Activated naive CD4-positive, alpha-beta T cell treated with Interleukin-2 at 50 U/mL for 16 hours (primary cell): ENCODE measurements around the gene DMP1.

ENCODE experiments used
- DNase-seq: peaks from one replicate; pipeline ENCODE4 v3.0.0-alpha.2; 2020

The DMP1 gene, protein sequence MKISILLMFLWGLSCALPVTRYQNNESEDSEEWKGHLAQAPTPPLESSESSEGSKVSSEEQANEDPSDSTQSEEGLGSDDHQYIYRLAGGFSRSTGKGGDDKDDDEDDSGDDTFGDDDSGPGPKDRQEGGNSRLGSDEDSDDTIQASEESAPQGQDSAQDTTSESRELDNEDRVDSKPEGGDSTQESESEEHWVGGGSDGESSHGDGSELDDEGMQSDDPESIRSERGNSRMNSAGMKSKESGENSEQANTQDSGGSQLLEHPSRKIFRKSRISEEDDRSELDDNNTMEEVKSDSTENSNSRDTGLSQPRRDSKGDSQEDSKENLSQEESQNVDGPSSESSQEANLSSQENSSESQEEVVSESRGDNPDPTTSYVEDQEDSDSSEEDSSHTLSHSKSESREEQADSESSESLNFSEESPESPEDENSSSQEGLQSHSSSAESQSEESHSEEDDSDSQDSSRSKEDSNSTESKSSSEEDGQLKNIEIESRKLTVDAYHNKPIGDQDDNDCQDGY

DNA sequence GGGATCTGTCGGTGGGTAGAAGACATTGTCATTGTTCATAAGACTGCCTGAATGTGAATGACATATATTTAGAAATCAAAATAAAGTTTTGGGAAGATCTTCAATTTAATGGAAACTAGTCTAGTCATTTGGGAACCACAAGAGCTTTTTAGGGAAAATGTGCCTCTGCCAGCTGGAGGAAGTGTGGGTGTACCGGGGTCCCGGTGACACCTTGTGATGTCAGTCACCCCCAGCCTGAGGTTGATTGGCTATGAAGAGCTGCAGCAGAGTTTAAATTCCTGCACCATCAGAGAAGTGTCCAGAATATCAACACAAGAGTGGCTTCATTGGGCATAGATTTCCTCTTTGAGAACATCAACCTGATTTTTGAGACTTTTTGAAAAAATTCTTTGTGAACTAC lies at the start of gene DMP1:
DMP1 (plus strand) TSS at position 301 of the 400 bp plus-strand sequence. CDS start 6,213 bp downstream, outside the sequence.
- no peak for DNase-seq

DNA sequence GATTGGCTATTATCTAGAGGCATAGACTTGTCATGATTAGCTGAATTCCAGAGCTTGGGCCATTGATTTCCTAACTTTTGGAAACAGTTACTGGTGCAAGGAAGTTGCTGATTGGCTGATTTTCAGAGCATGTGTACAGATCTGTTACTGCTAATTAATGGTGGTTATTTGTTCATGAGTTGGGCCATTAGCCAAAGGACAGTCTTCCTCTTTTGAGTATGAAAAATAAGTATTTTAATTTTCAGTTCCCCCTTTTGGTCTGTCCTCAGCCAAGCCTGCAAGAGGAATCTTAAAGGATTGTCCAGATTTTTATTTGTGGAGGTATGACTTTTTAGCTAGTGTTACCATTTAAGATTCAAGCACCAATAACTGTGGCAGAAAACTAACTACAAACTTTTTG lies 48.7 kb upstream of the DMP1 start:
- no peak for DNase-seq

DNA sequence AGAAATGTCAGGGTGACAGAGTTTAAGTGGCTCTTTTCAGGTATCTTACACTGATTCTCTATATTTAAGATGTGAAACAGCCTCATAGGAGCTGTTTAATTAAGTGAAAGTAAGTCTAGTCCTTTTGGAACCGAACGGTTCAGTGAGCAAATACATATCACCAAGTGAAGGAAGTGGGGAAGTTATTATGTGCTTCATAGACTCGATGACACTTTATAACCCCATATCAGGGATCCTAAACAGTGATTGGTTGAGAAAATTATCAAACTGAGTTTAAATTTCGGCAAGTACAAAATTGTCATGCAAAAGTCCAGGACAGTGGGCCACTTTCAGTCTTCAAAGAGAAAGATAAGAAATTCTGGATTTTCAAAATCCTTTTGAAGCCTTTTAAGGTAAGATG lies 41.9 kb upstream of the DMP1 start, which contains the start of gene DSPP:
DSPP (plus strand) TSS at position 301 of the 400 bp plus-strand sequence. CDS start 2,380 bp downstream, outside the sequence.
- no peak for DNase-seq

DNA sequence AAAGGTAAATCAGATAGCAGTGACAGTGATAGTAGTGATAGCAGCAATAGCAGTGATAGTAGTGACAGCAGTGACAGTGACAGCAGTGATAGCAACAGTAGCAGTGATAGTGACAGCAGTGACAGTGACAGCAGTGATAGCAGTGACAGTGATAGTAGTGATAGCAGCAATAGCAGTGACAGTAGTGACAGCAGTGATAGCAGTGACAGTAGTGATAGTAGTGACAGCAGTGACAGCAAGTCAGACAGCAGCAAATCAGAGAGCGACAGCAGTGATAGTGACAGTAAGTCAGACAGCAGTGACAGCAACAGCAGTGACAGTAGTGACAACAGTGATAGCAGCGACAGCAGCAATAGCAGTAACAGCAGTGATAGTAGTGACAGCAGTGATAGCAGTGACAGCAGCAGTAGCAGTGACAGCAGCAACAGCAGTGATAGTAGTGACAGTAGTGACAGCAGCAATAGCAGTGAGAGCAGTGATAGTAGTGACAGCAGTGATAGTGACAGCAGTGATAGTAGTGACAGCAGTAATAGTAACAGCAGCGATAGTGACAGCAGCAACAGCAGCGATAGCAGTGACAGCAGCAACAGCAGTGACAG lies 35.7 kb upstream of the DMP1 start:
- no peak for DNase-seq

DNA sequence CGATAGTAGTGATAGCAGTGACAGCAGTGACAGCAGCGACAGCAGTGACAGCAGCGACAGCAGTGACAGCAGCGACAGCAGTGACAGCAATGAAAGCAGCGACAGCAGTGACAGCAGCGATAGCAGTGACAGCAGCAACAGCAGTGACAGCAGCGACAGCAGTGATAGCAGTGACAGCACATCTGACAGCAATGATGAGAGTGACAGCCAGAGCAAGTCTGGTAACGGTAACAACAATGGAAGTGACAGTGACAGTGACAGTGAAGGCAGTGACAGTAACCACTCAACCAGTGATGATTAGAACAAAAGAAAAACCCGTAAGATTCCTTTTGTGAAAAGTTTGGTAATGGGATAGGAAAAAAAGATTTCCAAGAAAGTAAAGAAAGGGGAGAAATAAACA lies 33.8 kb upstream of the DMP1 start:
- no peak for DNase-seq

DNA sequence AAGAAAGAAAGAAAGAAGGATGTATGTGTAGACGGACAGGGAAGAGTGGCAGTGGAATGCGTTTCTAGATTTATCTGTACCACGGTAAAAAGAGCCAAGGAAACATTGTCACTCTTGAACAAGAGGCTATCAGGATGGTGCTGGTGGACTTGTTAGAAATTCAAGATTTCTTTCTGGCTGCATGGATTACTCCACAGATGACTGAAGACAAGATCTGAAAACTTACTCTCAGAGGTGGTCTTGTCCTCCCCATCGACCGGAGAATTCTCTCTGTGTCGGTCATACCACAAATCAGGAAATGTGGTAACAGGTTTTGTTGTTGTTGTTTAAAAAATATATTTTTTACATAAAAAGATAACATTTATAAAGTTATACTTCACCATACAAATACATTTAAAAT lies 30.0 kb upstream of the DMP1 start:
- no peak for DNase-seq

DNA sequence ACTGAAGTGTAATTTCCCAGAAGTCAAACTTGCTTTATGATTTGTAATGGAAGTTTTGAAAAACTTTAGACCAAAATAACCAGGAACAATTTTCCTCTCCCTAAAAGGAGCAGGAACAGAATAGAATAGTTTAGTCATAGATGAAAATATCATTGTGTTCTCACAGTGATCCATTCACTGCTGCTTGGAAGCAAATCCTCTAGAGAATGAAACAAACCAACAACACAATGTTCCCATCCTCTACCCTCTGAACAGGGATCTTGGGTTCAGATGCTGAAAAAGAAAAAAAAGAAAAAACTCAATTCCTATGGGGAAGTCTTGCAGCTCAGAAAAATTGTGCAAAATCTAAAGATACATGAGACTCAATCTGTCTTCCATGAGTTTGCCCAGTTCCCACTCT lies 29.6 kb upstream of the DMP1 start:
- DNase-seq, result no peak

DNA sequence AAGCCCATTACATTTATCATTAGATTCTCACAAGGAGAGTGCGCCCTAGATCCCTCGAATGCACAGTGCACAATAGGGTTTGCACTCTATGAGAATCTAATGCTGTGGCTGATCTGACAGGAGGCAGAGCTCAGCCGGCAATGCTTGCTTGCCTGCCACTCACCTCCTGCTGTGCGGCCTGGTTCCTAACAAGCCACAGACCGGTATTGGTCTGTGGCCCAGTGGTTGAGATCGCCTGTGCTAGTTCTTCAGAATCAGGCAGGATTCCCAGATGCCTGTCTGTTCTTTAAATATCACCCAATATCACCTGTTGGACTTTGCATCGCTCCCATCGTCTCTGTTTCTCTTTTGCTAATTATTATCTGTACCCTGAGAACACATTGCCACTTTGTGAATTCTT lies 27.8 kb upstream of the DMP1 start:
- DNase-seq, result no peak

DNA sequence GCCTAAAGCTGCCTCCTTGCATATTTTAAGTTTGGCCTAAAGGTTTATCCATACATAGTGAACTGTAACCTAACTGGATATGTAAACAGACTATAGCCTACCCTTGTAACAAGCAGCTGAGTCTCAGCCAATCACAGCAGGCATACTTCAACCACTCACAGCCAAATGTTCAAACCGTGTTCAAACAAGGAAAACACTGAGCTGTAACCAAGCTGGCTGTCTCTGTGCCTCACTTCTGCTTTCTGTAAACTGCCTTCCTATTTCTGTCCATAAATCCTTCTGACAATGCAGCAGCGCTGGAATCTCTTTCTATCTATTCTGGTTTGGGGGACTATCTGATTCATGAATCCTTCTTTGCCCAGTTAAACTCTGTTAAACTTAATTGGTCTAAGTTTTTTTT lies 25.4 kb upstream of the DMP1 start:
- DNase-seq, result no peak

DNA sequence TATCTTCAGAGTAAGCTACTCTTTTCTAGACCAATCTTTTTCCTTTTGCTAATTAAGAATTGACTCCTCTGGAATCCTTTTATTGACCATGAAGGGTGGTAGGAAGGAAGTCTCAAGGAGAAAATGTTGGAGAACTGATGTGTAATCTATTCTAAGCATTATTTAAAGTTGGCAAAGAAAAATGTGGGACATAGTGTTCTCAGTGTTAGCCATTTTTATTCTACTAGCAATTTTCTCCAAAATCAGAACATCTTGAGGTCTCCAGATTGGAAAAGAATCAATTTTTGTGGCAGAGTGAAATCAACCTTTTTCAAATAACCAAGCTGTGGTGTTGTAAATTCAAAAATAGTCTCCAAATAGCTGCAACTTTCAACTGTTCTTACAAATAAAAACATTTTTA lies 18.4 kb upstream of the DMP1 start:
- DNase-seq, result no peak

DNA sequence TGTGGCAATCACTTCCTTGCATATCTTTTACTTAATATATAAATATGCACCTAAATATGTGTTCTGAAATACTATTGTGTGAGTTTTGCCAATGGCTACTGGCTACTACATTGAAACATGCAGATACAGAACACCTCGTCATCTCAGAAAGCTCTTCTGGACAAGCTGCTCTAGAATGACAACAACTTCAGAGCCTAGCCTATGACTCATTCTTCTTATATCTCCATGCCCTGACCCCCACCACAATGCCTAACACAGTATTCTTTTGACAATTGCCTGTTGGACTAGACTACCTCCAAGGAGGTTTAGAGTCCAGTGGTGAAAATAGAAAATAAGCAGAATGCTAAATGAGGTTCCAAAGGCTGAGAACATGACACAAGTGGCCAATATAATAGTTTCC lies 17.6 kb upstream of the DMP1 start:
- no peak for DNase-seq

DNA sequence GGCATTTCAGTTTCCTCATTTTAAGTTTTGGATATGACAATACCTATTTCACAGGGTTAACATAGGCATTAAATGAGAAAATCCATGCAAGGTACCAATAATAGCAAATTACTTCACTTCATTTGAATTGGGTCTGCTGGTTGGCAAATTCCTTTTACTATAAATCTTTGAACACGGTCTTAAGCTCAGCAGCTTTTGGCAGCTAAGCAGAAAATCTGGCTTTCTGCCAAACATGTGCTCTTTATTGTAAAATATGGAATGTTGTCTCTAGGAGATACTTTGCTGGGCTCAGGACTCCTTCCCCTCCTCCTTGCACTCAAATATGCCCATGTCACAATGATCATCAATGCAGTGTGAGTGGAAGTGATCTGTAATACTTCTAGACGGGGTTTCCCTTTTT lies 16.8 kb upstream of the DMP1 start:
- DNase-seq, result no peak

DNA sequence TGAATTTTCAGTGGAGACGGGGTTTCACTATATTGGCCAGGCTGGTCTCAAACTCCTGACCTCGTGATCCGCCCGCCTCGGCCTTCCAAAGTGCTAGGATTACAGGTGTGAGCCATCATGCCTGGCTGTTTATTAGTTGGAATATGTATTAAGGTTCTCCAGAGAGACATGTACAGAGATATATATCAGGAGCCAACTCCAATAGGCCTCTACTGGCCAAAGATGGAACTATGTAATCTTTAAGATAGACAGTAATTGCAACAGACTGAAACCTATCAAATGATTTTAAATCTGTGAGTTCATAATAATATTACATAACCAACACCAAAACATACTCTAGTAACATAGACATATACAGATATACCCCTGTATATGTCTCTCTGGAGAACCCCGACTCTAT lies 5.8 kb upstream of the DMP1 start:
- DNase-seq, result no peak

DNA sequence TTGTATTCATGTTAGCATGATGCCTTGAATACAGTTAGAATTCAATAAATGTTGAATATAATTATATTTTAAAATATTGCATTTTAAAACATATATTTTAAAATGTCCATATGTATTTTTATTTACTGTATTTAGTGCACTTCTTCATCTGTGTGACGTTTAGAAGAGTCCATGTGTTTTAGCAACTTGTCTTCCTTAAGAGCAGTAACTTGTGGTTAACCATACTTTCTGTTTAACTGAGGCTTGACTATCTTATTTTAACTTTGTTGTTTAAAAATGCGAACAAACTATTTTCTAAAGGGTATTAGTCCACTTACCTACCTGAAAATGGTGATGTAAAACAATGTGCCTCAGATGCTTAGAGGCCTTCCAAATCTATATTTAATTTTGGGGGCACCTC lies 858 bp downstream of the DMP1 start:
- no peak for DNase-seq

DNA sequence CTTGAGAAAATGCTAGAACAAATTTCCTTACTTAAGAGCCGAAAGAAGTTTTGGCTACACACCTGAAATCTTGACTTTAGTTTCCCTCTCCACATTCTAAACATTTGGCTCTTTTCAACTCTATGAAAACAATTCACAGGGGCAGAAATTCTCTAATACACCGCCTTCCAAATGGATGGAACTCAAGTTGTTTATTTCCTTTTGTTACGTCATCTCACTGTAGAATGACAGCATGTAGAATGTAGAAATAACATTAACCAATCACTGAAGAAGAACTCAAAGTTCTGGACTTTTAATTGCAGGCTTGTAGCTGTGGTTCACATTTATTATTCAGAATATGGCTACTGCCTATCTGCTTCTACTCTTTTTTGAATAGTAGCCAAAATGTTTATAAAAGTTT lies 1.9 kb downstream of the DMP1 start:
- no peak for DNase-seq

DNA sequence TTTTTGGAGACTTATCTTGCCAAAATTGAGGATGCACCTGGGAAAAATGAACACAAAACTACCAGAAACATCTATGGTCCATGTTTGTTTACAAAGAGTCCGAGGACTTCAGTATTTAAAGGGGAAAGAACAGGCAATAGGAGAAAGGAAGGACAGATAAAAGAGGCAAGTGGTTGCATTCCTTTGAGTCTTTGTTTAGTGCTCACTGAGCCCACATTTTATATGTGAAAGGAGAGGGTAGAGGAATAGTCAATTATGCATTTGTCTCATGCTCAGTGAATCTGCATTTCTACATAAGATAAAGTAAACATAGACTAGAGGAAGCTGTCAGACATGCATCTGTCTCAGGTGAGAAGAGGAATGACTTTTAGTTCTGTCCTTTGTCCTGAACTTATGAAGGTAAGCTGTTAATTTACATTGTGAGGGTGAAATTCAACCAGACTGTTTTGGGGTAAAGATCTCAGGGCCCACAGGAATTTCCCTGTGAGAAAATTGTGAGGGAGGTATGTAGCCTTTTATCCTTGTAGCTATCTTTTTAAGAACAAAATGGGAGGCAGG lies 4.5 kb downstream of the DMP1 start:
- DNase-seq, result no peak

DNA sequence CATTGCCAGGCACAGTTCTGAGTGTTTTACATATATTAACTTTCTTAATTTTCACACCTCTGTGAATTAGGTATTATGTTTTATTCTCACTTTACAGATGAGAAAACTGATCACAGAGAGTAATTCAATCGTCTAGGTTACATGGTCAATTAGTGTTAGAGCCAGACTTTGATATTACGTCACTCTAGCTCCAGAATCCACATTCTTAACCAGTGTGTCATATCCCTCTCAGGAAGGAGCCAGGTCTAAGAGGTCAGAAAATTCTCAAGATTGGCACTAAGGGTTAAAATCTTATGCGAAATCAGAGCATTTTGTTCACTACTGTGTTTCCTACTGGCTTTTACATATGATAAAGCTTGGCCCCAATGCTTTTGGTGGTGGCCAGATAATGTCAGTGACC lies 7.4 kb downstream of the DMP1 start:
- DNase-seq, result no peak

DNA sequence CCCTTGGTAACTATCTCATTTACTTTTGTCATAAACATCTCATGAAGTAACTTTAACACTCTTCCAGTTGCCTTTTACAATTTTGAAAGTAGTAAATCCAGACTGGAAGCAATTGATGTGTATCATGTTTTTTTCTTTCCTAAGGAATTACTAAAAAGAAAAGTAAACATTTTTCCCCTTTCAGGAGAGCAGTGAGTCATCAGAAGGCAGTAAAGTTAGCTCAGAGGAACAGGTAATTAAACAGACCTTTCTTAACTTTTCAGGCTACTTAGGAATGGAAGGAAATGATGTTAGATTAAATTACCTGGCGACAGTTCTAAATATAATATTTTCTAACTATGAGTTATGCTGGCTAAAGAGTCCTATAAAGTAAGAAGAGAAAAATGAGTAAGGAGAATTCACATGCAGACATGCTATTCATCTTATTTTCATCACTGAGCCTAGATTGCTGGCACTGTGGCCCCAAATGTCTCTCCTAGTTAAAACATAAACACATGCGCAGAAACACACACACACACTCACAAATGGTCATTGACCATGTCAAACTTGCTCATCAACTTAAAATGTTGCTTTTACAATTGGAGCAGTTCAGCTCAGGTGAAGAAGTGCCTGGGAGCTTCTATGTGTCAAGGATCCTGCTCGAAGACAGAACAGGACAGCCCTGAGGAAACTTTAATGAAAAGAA lies 9.3 kb downstream of the DMP1 start:
- DNase-seq, result no peak

DNA sequence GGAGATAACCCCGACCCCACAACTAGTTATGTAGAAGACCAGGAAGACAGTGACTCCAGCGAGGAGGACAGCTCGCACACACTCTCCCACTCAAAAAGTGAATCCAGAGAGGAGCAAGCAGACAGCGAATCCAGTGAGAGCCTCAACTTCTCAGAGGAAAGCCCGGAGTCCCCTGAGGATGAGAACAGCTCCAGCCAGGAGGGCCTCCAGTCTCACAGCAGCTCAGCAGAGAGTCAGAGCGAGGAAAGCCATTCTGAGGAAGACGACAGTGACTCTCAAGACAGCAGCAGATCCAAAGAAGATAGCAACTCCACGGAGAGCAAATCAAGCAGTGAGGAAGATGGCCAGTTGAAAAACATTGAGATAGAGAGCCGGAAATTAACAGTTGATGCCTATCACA lies 12.8 kb downstream of the DMP1 start:
- DNase-seq, result no peak

DNA sequence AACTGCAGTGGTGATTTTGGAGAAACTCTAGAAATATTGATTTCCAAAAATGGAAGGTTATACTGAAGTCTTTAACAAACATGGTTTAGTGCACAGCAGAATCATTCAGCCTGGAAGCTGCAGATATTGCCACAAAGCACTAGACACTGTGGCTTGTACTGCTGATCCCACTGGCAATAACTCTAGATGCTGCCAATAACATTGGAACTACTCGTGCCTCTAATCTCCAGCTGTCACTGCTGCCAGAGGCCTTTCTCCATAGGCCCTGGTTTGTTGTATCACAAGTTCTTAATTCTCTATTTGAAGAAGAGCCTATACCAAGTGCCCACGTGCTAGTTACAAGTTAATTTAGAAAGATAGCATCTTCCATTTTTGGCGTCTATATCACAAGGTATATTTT lies 19.3 kb downstream of the DMP1 start:
- DNase-seq, result no peak

DNA sequence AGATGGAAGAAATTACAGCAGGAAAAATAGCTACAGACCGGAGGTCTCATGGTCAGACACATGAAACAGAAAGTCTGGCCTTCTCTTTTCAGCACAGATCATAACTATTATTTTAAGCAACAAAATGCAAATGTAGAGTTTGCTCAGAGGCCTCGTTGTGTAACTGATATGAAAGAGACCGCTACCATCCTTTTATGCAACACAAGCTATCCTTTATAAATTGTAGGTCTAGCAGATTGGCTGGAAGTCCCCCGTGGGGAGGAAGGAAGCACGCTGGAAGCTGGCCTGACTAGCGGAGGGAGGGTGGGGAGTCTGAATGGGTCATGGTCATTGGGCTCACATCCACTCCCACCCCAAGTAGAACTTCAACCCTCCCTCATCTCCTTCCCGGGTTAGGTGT lies 27.7 kb downstream of the DMP1 start:
- no peak for DNase-seq

DNA sequence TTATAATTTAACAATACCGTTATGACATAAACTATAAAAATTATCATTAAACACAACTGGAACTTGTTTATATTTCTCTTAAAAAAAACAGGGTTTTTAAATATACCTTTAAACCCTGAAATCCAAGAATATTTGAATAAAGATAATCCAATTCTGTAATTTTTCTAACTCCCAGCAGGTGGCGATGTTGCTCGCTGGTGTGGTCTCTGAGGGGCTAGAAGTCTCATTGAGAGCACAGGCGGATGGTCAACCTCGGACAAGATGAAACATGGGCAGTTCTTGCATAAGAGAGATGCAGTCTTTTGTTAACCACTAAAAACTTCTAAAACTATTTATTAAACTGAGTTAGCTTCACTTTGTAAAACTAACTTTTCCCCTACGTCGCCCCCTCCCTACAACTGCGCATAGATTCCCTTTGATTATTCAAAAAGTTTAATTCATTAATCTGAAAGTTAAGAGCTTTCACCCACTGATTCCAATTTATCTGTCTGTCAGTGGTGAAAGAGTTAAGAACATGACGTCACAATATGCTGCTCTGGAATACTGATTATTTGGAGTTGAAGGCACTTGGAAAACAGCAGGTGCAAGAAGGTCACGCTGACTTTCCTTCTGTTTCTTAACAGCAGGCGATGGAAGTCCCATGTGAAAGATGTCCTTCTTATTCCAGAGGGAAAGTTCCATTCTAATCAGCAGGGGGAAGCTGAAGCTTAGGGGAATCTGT lies 29.5 kb downstream of the DMP1 start:
- DNase-seq, result peak; percentile 13

DNA sequence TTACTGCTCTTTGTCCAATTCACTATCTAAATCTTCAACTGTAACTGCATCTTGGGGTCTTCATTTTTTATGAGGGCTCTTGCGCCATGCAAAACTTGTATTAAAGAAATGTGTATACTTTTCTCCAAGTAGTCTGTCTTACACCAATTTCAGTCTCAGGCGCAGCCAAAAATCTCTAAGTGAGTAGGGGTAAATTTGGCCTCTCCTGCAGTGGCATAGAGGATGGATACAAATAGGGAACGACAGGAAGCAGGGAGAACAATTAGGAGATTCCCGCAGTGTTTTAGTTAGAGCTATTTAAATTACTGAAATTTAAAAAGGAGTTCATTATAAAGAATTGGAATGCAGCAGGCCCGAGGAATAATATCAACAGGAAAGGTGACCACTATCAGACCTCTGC lies 30.2 kb downstream of the DMP1 start:
- no peak for DNase-seq
